Fibroblast of lung (primary cell): ENCODE measurements around the gene VWA1. TPM values are rescaled to one million over a fixed set of nuclear protein-coding genes. Genes with fewer than 3 reads are reported as not detected.
A peak's percentile ranks its signal among the peaks of the same experiment; 100 is the strongest.

Experiments
- DNase-seq, 2 donors: peaks; one replicate each; pipeline versions ENCODE4 v3.0.0 to v3.0.0-alpha.2; 2010; ENCODE audit warnings: low read depth in 2 of 2
- H2AFZ ChIP-seq: 2 replicates; pipeline ENCODE4 v1.5.1; 2012; ENCODE audit warnings: low read length, control low read depth, inconsistent platforms
- H3K27ac ChIP-seq: 2 replicates; pipeline ENCODE4 v1.5.1; 2011; ENCODE audit warnings: low read length, control low read depth; ENCODE audit not compliant: insufficient read depth
- H3K27me3 ChIP-seq: 2 replicates; pipeline ENCODE4 v1.5.1; 2011; ENCODE audit warnings: mild to moderate bottlenecking, low read length; ENCODE audit not compliant: control insufficient read depth, insufficient read depth
- H3K36me3 ChIP-seq: 2 replicates; pipeline ENCODE4 v1.5.1; 2011; ENCODE audit warnings: low read length; ENCODE audit not compliant: control insufficient read depth, insufficient read depth
- H3K4me1 ChIP-seq: 2 replicates; pipeline ENCODE4 v1.5.1; 2011; ENCODE audit warnings: low read length; ENCODE audit not compliant: control insufficient read depth, insufficient read depth; ENCODE audit errors: extremely low read depth
- H3K4me2 ChIP-seq: 2 replicates; pipeline ENCODE4 v1.5.1; 2011; ENCODE audit warnings: low read length, control low read depth; ENCODE audit not compliant: insufficient read depth; ENCODE audit errors: extremely low read depth
- H3K4me3 ChIP-seq, 4 experiments: fragments of 200-600 bp in 1 of 4; sonication (generic) in 1 of 4; replicated peaks in 1 of 4; 2 replicates each; pipeline ENCODE4 v1.5.1; 2011 to 2016; ENCODE audit warnings: low read length in 4 of 4, low read depth in 3 of 4, mild to moderate bottlenecking in 3 of 4, control low read depth in 2 of 4, inconsistent platforms in 1 of 4, mixed read lengths in 1 of 4; ENCODE audit not compliant: insufficient read depth in 1 of 4; ENCODE audit errors: control extremely low read depth in 1 of 4
- H3K79me2 ChIP-seq: 2 replicates; pipeline ENCODE4 v1.5.1; 2012; ENCODE audit warnings: mild to moderate bottlenecking, low read length, inconsistent platforms; ENCODE audit not compliant: control insufficient read depth, insufficient read depth
- H3K9ac ChIP-seq: 2 replicates; pipeline ENCODE4 v1.5.1; 2011; ENCODE audit warnings: mild to moderate bottlenecking, low read length, control low read depth; ENCODE audit not compliant: insufficient read depth
- H3K9me3 ChIP-seq: 2 replicates; pipeline ENCODE4 v1.5.1; 2012; ENCODE audit warnings: low read depth, low read length; ENCODE audit not compliant: control insufficient read depth, insufficient read depth
- H4K20me1 ChIP-seq: 2 replicates; pipeline ENCODE4 v1.5.1; 2011; ENCODE audit warnings: low read length; ENCODE audit not compliant: control insufficient read depth, insufficient read depth; ENCODE audit errors: extremely low read depth
- EZH2 ChIP-seq: IDR thresholded peaks from 2 replicates; pipeline ENCODE4 v1.5.1; 2012; ENCODE audit warnings: low read length, control low read depth, mild to moderate bottlenecking; ENCODE audit errors: missing control alignments
- polyA plus RNA-seq, 2 donors: library from polyadenylated mRNA; depleted of rRNA in 1 of 2; stranded (reverse) in 1 of 2; unstranded in 1 of 2; fragments of >200 nt; gene quantifications; 2 replicates each; pipeline ENCODE4 v1.2.1, GENCODE V29; 2011 to 2012; ENCODE audit warnings: missing spikeins in 1 of 2
- total RNA-seq: library from RNA; depleted of rRNA; stranded (reverse); fragments of >200 nt; gene quantifications from 2 replicates; pipeline ENCODE4 v1.2.1, GENCODE V29; 2014
- TF ChIP-seq, protein P1 (sequence below), 2 donors: IDR thresholded peaks in 1 of 2; conservative IDR thresholded peaks in 1 of 2; 1 replicate in 1 of 2; 2 replicates in 1 of 2; pipeline ENCODE4 v1.5.1; 2011 to 2012; ENCODE audit warnings: low read length in 2 of 2, control low read depth in 1 of 2, inconsistent platforms in 1 of 2, low read depth in 1 of 2, mild to moderate bottlenecking in 1 of 2

The VWA1 gene
- total and polyA plus RNA-seq, 2 donors (not counting 1 experiment from before 2014, with no cell fraction given): 2.5 to 3.1 TPM

DNA sequence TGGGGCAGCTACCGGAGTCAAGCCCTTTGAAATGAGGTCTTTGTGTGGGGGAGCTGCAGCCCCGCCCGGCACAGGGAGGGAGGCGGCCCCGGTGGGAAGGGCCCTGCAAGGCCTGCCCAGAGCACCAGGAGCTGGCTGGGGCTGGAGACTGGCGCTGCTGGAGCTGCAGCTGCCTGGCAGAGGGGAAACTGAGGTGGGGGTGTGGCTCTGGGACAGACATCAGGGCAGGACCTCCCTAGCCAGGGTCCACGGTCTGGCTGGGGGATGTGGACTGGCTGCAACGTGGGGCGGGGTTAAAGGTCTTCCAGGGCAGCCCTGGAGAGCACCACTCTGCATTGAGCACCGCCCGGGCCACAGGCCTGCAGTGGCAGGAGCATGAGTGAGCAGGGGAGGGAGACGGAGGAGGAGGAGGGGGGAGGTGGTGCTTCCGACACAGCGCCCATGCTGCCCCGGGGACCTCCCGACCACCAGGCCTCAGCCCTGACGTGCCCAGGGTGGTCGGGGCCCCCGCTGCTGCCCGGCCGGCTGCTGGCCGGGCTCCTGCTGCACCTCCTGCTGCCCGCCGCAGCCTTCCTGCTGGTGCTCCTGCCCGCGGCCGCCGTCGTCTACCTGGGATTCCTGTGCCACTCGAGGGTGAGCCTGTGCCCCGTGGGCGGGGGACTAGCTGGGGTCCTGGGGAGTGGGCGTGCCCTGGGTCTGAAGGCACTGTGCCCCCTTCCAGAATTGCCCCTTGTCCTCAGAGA is 9.6 kb upstream of the VWA1 start:
- Histone ChIP-seq H3K27me3 (no peaks in the 10 kb centered on the region), H3K79me2 (no peaks in the 10 kb centered on the region), H3K4me1 (peaks cover 13% of the 10 kb centered on the region), H3K9me3 (no peaks in the 10 kb centered on the region), H4K20me1 (no peaks in the 10 kb centered on the region), H2AFZ (no peak overlapping the region), H3K4me2 (no peak overlapping the region), H3K36me3 (no peaks in the 10 kb centered on the region), H3K4me3 (no peak overlapping the region), H3K9ac (no peak overlapping the region), H3K27ac (no peak overlapping the region)
- no peak for DNase-seq
- TF ChIP-seq, protein P1, sequence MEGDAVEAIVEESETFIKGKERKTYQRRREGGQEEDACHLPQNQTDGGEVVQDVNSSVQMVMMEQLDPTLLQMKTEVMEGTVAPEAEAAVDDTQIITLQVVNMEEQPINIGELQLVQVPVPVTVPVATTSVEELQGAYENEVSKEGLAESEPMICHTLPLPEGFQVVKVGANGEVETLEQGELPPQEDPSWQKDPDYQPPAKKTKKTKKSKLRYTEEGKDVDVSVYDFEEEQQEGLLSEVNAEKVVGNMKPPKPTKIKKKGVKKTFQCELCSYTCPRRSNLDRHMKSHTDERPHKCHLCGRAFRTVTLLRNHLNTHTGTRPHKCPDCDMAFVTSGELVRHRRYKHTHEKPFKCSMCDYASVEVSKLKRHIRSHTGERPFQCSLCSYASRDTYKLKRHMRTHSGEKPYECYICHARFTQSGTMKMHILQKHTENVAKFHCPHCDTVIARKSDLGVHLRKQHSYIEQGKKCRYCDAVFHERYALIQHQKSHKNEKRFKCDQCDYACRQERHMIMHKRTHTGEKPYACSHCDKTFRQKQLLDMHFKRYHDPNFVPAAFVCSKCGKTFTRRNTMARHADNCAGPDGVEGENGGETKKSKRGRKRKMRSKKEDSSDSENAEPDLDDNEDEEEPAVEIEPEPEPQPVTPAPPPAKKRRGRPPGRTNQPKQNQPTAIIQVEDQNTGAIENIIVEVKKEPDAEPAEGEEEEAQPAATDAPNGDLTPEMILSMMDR (conservative IDR thresholded peaks at IDR 0.05 in 1 of 2, IDR thresholded peaks at IDR 0.05 in 1 of 2; ENCODE audit: low read depth in 1 of 2, low read length in 2 of 2): no peak
- no peak for TF ChIP-seq EZH2

- H3K9ac ChIP-seq: no peak overlapping the region
- TF ChIP-seq, protein P1 (conservative IDR thresholded peaks at IDR 0.05 in 1 of 2, IDR thresholded peaks at IDR 0.05 in 1 of 2; ENCODE audit: low read depth in 1 of 2, low read length in 2 of 2): no peak
- TF ChIP-seq EZH2: no peak
- H3K79me2 ChIP-seq: no peaks in the 10 kb centered on the region
- H3K36me3 ChIP-seq: no peaks in the 10 kb centered on the region
- no peak for DNase-seq
- H3K27ac ChIP-seq: no peak overlapping the region
- H3K27me3 ChIP-seq: no peaks in the 10 kb centered on the region
- H3K4me2 ChIP-seq: no peak overlapping the region
- no peaks in the 10 kb centered on the region for H3K9me3 ChIP-seq
- no peak overlapping the region for H3K4me3 ChIP-seq
- H4K20me1 ChIP-seq: no peaks in the 10 kb centered on the region
- H2AFZ ChIP-seq: no peak overlapping the region
- H3K4me1 ChIP-seq: peaks cover 13% of the 10 kb centered on the region
These were observed 8.9 kb upstream of the VWA1 start for GRCh38 chr1:1426496-1427105.

GRCh38 chr1:1427106-1427819 is 8.2 kb upstream of the VWA1 start:
- no peaks in the 10 kb centered on the region for H3K79me2 ChIP-seq
- no peaks in the 10 kb centered on the region for H4K20me1 ChIP-seq
- TF ChIP-seq, protein P1 (conservative IDR thresholded peaks at IDR 0.05 in 1 of 2, IDR thresholded peaks at IDR 0.05 in 1 of 2; ENCODE audit: low read depth in 1 of 2, low read length in 2 of 2): no peak
- no peak for TF ChIP-seq EZH2
- peak overlapping the region; percentile 30 for H3K9ac ChIP-seq
- no peak for DNase-seq
- H2AFZ ChIP-seq: no peak overlapping the region
- H3K4me2 ChIP-seq: peak overlapping the region; percentile 13
- H3K9me3 ChIP-seq: no peaks in the 10 kb centered on the region
- no peak overlapping the region for H3K27ac ChIP-seq
- H3K4me1 ChIP-seq: peaks cover 17% of the 10 kb centered on the region
- no peaks in the 10 kb centered on the region for H3K36me3 ChIP-seq
- H3K27me3 ChIP-seq: no peaks in the 10 kb centered on the region
- peak overlapping the region in 1 of 4 experiments; percentile 44 for H3K4me3 ChIP-seq
